Trophoblast cell (in vitro differentiated cells and primary cell): ENCODE data around the gene PDILT.
A peak's percentile ranks its signal among the peaks of the same experiment; 100 is the strongest.

Source experiments
- DNase-seq, 2 donors: peaks; one replicate each; pipeline ENCODE4 v3.0.0-alpha.2; 2016
- H2AFZ ChIP-seq: 2 replicates; pipeline ENCODE4 v1.6.1; 2013; ENCODE audit warnings: low read length, moderate library complexity, mild to moderate bottlenecking; ENCODE audit not compliant: insufficient read depth, poor library complexity
- H2AK5ac ChIP-seq: 2 replicates; pipeline ENCODE4 v1.6.1; 2013; ENCODE audit warnings: mild to moderate bottlenecking, low read length
- H2BK120ac ChIP-seq: 2 replicates; pipeline ENCODE4 v1.6.1; 2013; ENCODE audit warnings: low read length, mild to moderate bottlenecking, moderate library complexity; ENCODE audit not compliant: insufficient read depth, poor library complexity
- H2BK12ac ChIP-seq: 2 replicates; pipeline ENCODE4 v1.6.1; 2013; ENCODE audit warnings: mild to moderate bottlenecking, low read length, moderate library complexity
- H2BK5ac ChIP-seq: 2 replicates; pipeline ENCODE4 v1.6.1; 2013; ENCODE audit warnings: low read length, low read depth, moderate library complexity, mild to moderate bottlenecking; ENCODE audit not compliant: poor library complexity
- H3K14ac ChIP-seq: 2 replicates; pipeline ENCODE4 v1.6.1; 2013; ENCODE audit warnings: mild to moderate bottlenecking, low read length
- H3K18ac ChIP-seq: 2 replicates; pipeline ENCODE4 v1.6.1; 2013; ENCODE audit warnings: mild to moderate bottlenecking, low read length
- H3K23ac ChIP-seq: 2 replicates; pipeline ENCODE4 v1.6.1; 2013; ENCODE audit warnings: low read length
- H3K27ac ChIP-seq: 2 replicates; pipeline ENCODE4 v1.5.1; 2013; ENCODE audit warnings: low read depth, mild to moderate bottlenecking, inconsistent platforms, low read length, moderate library complexity
- H3K27me3 ChIP-seq: 2 replicates; pipeline ENCODE4 v1.6.1; 2013; ENCODE audit warnings: inconsistent platforms, mild to moderate bottlenecking, low read length, moderate library complexity; ENCODE audit not compliant: insufficient read depth
- H3K36me3 ChIP-seq, 2 experiments: 1 replicate in 1 of 2; 2 replicates in 1 of 2; pipeline ENCODE4 v1.6.1; 2013; ENCODE audit warnings: low read length in 2 of 2, mild to moderate bottlenecking in 2 of 2, moderate library complexity in 1 of 2; ENCODE audit not compliant: insufficient read depth in 2 of 2, control insufficient read depth in 1 of 2
- H3K4ac ChIP-seq: 2 replicates; pipeline ENCODE4 v1.6.1; 2013; ENCODE audit warnings: low read depth, mild to moderate bottlenecking, low read length, moderate library complexity
- H3K4me1 ChIP-seq, 2 experiments: 1 replicate in 1 of 2; 2 replicates in 1 of 2; pipeline ENCODE4 v1.6.1; 2013; ENCODE audit warnings: low read length in 2 of 2, mild to moderate bottlenecking in 2 of 2, moderate library complexity in 1 of 2; ENCODE audit not compliant: insufficient read depth in 2 of 2, control insufficient read depth in 1 of 2
- H3K4me2 ChIP-seq: 2 replicates; pipeline ENCODE4 v1.6.1; 2013; ENCODE audit warnings: inconsistent platforms, mild to moderate bottlenecking, low read length, moderate library complexity
- H3K4me3 ChIP-seq: 2 replicates; pipeline ENCODE4 v1.5.1; 2013; ENCODE audit warnings: mild to moderate bottlenecking, low read depth, low read length, inconsistent platforms
- H3K79me1 ChIP-seq: one replicate; pipeline ENCODE4 v1.6.1; 2013; ENCODE audit warnings: low read length
- H3K79me2 ChIP-seq: 2 replicates; pipeline ENCODE4 v1.6.1; 2013; ENCODE audit warnings: low read length, mild to moderate bottlenecking; ENCODE audit not compliant: control insufficient read depth, insufficient read depth, poor library complexity
- H3K9ac ChIP-seq: 2 replicates; pipeline ENCODE4 v1.6.1; 2013; ENCODE audit warnings: mild to moderate bottlenecking, low read length
- H3K9me3 ChIP-seq: 2 replicates; pipeline ENCODE4 v1.6.1; 2013; ENCODE audit warnings: low read depth, mild to moderate bottlenecking, control low read depth, inconsistent platforms, low read length; ENCODE audit not compliant: insufficient read depth
- H4K12ac ChIP-seq: 2 replicates; pipeline ENCODE4 v1.6.1; 2013; ENCODE audit warnings: low read depth, mild to moderate bottlenecking, low read length, moderate library complexity
- H4K8ac ChIP-seq: 2 replicates; pipeline ENCODE4 v1.6.1; 2013; ENCODE audit warnings: low read depth, mild to moderate bottlenecking, low read length, moderate library complexity
- H4K91ac ChIP-seq: one replicate; pipeline ENCODE4 v1.6.1; 2013; ENCODE audit warnings: low read depth, mild to moderate bottlenecking, low read length, moderate library complexity
- WGBS: extraction: QIAGEN DNeasy Blood & Tissue Kit; methylation state at CpG from one replicate; pipeline ENCODE4 v1.1.7; 2013; ENCODE audit warnings: missing lambda C conversion rate; ENCODE audit not compliant: insufficient read length, insufficient coverage; ENCODE audit errors: extremely low coverage; 5-methylcytosine and 5-hydroxymethylcytosine counted together

Gene PDILT

GRCh38 chr16:20320592-20320991 is 83.9 kb downstream of the PDILT start:
- Histone ChIP-seq H3K79me2 (no peaks in the 10 kb centered on the region), H3K27me3 (no peaks in the 10 kb centered on the region), H3K4me2 (no peak overlapping the region), H2BK12ac (no peak overlapping the region), H4K91ac (no peak overlapping the region), H4K8ac (no peak overlapping the region), H3K14ac (no peak overlapping the region), H3K18ac (no peak overlapping the region), H2AFZ (no peak overlapping the region), H2AK5ac (no peak overlapping the region), H2BK5ac (no peak overlapping the region), H2BK120ac (no peak overlapping the region), H3K4me3 (no peak overlapping the region), H3K4me1 (no peaks in the 10 kb centered on the region), H3K9me3 (peaks cover 1% of the 10 kb centered on the region), H3K4ac (no peak overlapping the region), H3K23ac (no peak overlapping the region), H3K27ac (no peak overlapping the region), H3K9ac (no peak overlapping the region), H4K12ac (no peak overlapping the region), H3K79me1 (no peaks in the 10 kb centered on the region), H3K36me3 (no peaks in the 10 kb centered on the region)
- no peak for DNase-seq

DNA sequence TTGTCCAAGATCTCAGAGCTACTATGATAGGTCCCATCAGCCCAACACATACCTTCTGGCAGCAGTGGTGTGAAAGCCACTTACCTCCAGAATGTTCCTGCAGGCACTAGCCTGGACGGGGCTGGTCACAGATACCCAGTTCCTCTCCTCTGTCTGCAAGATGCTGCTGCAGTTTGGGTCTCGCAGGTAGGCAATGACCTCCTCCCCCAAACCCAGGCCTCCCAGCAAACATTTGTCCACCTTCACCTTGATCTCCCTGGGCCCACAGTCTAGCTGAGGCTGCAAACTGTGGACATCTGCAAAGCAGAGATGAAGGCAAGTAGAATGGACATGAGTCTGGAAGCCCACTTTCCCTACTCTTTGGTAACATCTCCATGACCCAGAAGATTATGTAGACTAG is 84.4 kb downstream of the PDILT start:
- H3K4me1 ChIP-seq, result no peaks in the 10 kb centered on the region
- H3K79me2 ChIP-seq, result no peaks in the 10 kb centered on the region
- no peak overlapping the region for H3K4me2 ChIP-seq
- no peak overlapping the region for H3K27ac ChIP-seq
- H3K27me3 ChIP-seq, result no peaks in the 10 kb centered on the region
- no CpG with 5 or more reads among the region's 2 CpGs for WGBS
- H3K9me3 ChIP-seq, result peaks cover 1% of the 10 kb centered on the region
- H3K36me3 ChIP-seq, result no peaks in the 10 kb centered on the region
- no peak overlapping the region for H3K18ac ChIP-seq
- no peak overlapping the region for H2AK5ac ChIP-seq
- H2BK12ac ChIP-seq, result no peak overlapping the region
- DNase-seq, result no peak
- no peak overlapping the region for H4K8ac ChIP-seq
- H3K9ac ChIP-seq, result no peak overlapping the region
- no peak overlapping the region for H3K23ac ChIP-seq
- no peak overlapping the region for H4K91ac ChIP-seq
- no peak overlapping the region for H3K4ac ChIP-seq
- no peaks in the 10 kb centered on the region for H3K79me1 ChIP-seq
- H3K14ac ChIP-seq, result no peak overlapping the region
- H2BK120ac ChIP-seq, result no peak overlapping the region
- H2AFZ ChIP-seq, result no peak overlapping the region
- H3K4me3 ChIP-seq, result no peak overlapping the region
- no peak overlapping the region for H2BK5ac ChIP-seq
- H4K12ac ChIP-seq, result no peak overlapping the region

GRCh38 chr16:20319406-20319805 is 85.1 kb downstream of the PDILT start:
- DNase-seq, result no peak
- WGBS, result no CpG with 5 or more reads among the region's 1 CpG
- no peak overlapping the region for H3K9ac ChIP-seq

DNA sequence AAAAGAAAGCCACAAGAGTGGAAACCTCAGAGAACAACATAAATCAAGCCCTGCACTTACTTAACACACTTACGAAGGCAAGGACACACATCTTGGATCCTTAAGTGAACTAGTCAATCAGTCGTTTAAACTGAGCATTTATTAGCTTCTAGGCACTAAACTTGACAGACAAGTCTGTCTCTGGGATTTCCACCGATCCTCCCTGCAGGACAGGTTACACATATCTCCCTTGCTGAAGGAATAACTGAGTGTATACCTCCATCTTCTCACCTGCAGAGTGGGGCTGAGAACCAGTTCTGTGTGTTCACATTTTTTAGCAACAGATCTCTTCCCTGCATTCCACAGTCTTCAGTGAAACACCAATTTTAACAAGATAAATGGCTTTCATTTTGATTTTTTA is 86.1 kb downstream of the PDILT start:
- WGBS, result no CpG with 5 or more reads among the region's 3 CpGs

More at GRCh38 chr16:20319406-20319805, 85.1 kb downstream of the PDILT start:
- H3K27me3 ChIP-seq, result no peaks in the 10 kb centered on the region
- H4K91ac ChIP-seq, result no peak overlapping the region
- H3K27ac ChIP-seq, result no peak overlapping the region
- no peak overlapping the region for H3K23ac ChIP-seq
- H3K4ac ChIP-seq, result no peak overlapping the region
- no peaks in the 10 kb centered on the region for H3K4me1 ChIP-seq
- H2AK5ac ChIP-seq, result no peak overlapping the region
- no peaks in the 10 kb centered on the region for H3K79me1 ChIP-seq
- no peak overlapping the region for H2BK12ac ChIP-seq
- no peak overlapping the region for H3K14ac ChIP-seq
- no peak overlapping the region for H2AFZ ChIP-seq
- H3K36me3 ChIP-seq, result no peaks in the 10 kb centered on the region
- no peak overlapping the region for H3K4me3 ChIP-seq
- no peak overlapping the region for H2BK5ac ChIP-seq
- no peak overlapping the region for H4K8ac ChIP-seq
- H4K12ac ChIP-seq, result no peak overlapping the region
- H3K4me2 ChIP-seq, result no peak overlapping the region
- no peaks in the 10 kb centered on the region for H3K79me2 ChIP-seq
- peaks cover 3% of the 10 kb centered on the region for H3K9me3 ChIP-seq
- no peak overlapping the region for H3K18ac ChIP-seq
- no peak overlapping the region for H2BK120ac ChIP-seq

More for the DNA sequence above, 86.1 kb downstream of the PDILT start:
- no peaks in the 10 kb centered on the region for H3K4me1 ChIP-seq
- H3K9ac ChIP-seq, result no peak overlapping the region
- H3K4me2 ChIP-seq, result no peak overlapping the region
- H3K36me3 ChIP-seq, result no peaks in the 10 kb centered on the region
- H2BK5ac ChIP-seq, result no peak overlapping the region
- peak; percentile 33 to 74 for DNase-seq
- no peak overlapping the region for H2BK12ac ChIP-seq
- H4K12ac ChIP-seq, result no peak overlapping the region
- H2BK120ac ChIP-seq, result no peak overlapping the region
- no peak overlapping the region for H2AFZ ChIP-seq
- H3K27me3 ChIP-seq, result no peaks in the 10 kb centered on the region
- no peak overlapping the region for H4K91ac ChIP-seq
- H3K18ac ChIP-seq, result no peak overlapping the region
- H3K4ac ChIP-seq, result no peak overlapping the region
- H3K23ac ChIP-seq, result no peak overlapping the region
- no peak overlapping the region for H2AK5ac ChIP-seq
- H3K4me3 ChIP-seq, result no peak overlapping the region
- no peak overlapping the region for H4K8ac ChIP-seq
- H3K9me3 ChIP-seq, result peaks cover 3% of the 10 kb centered on the region
- H3K27ac ChIP-seq, result no peak overlapping the region
- no peaks in the 10 kb centered on the region for H3K79me1 ChIP-seq
- no peaks in the 10 kb centered on the region for H3K79me2 ChIP-seq
- H3K14ac ChIP-seq, result no peak overlapping the region
